GM12878 (cell line): ENCODE results near the gene CCDC83.

ENCODE experiments used
- ATF3 ChIP-seq: IDR thresholded peaks from 2 replicates; pipeline ENCODE4 v1.6.1; 2011; ENCODE audit warnings: low read depth, mild to moderate bottlenecking, low read length, moderate library complexity, borderline replicate concordance; ENCODE audit errors: extremely low read depth
- CEBPB ChIP-seq, 2 experiments: fragments of 150-350 bp in 1 of 2; IDR thresholded peaks; 2 replicates each; pipeline ENCODE4 v1.6.1; 2012 to 2014; ENCODE audit warnings: low read depth in 2 of 2, low read length in 2 of 2, borderline replicate concordance in 1 of 2, inconsistent platforms in 1 of 2
- CHD1 ChIP-seq: IDR thresholded peaks from 2 replicates; pipeline ENCODE4 v1.6.1; 2012; ENCODE audit warnings: low read depth, low read length, improper control_type of control experiment
- CTCF ChIP-seq, 3 experiments: IDR thresholded peaks in 2 of 3; conservative IDR thresholded peaks in 1 of 3; 2 replicates each; pipeline ENCODE4 v1.5.1; 2011; ENCODE audit warnings: low read depth in 3 of 3, low read length in 3 of 3, mild to moderate bottlenecking in 3 of 3, control low read depth in 2 of 3, moderate library complexity in 2 of 3, inconsistent platforms in 1 of 3, mixed read lengths in 1 of 3; ENCODE audit not compliant: control insufficient read depth in 2 of 3, insufficient read depth in 1 of 3; ENCODE audit errors: extremely low read depth in 1 of 3
- ETV6 ChIP-seq, 2 experiments: fragments of 450-650 bp in 1 of 2; IDR thresholded peaks in 1 of 2; conservative IDR thresholded peaks in 1 of 2; 2 replicates each; pipeline ENCODE4 v1.6.1; 2014; ENCODE audit warnings: antibody characterized with exemption in 1 of 2, borderline replicate concordance in 1 of 2, low read depth in 1 of 2, mild to moderate bottlenecking in 1 of 2, moderate library complexity in 1 of 2
- EZH2 ChIP-seq: IDR thresholded peaks from 2 replicates; pipeline ENCODE4 v1.6.1; 2012; ENCODE audit warnings: low read depth, mild to moderate bottlenecking, control low read depth, inconsistent platforms, low read length, borderline replicate concordance; ENCODE audit not compliant: control insufficient read depth
- SMC3 ChIP-seq: IDR thresholded peaks from 2 replicates; pipeline ENCODE4 v1.6.1; 2011; ENCODE audit warnings: low read length, improper control_type of control experiment, borderline replicate concordance
- SREBF1 ChIP-seq: IDR thresholded peaks from 2 replicates; pipeline ENCODE4 v1.6.1; 2012; ENCODE audit warnings: mild to moderate bottlenecking, low read length

GRCh38 chr11:85811624-85812023 is 43.6 kb upstream of the CCDC83 start:
- no peak for TF ChIP-seq EZH2
- no peak for TF ChIP-seq SMC3
- TF ChIP-seq CEBPB (IDR thresholded peaks at IDR 0.05; ENCODE audit: borderline replicate concordance in 1 of 2, low read depth in 2 of 2, low read length in 2 of 2) = no peak
- TF ChIP-seq ETV6 (conservative IDR thresholded peaks at IDR 0.05 in 1 of 2, IDR thresholded peaks at IDR 0.05 in 1 of 2; ENCODE audit: borderline replicate concordance in 1 of 2, low read depth in 1 of 2) = no peak
- TF ChIP-seq CHD1 = no peak
- no peak for TF ChIP-seq ATF3
- TF ChIP-seq SREBF1 = no peak
- TF ChIP-seq CTCF (IDR thresholded peaks at IDR 0.05 in 2 of 3, conservative IDR thresholded peaks at IDR 0.05 in 1 of 3; ENCODE audit: control insufficient read depth in 2 of 3, extremely low read depth in 1 of 3, insufficient read depth in 1 of 3, low read depth in 3 of 3, low read length in 3 of 3) = no peak
